ENCODE measurements around the gene SAMMSON.

SAMMSON gene

GRCh38 chr3:69998759-69999139 is 784 bp upstream of the SAMMSON start:
- Histone ChIP-seq H3K79me2 (ENCODE audit: insufficient read depth, low read depth) (no peaks in the 10 kb centered on the region), H3K4me3 (IDR thresholded peaks at IDR 0.05; ENCODE audit: insufficient read depth, low read depth, low read length) (no peak overlapping the region), H3K27ac (no peak overlapping the region), H3K9ac (no peak overlapping the region), H3K27me3 (ENCODE audit: insufficient read depth, low read depth) (no peaks in the 10 kb centered on the region), H3K4me2 (no peak overlapping the region), H4K20me1 (ENCODE audit: insufficient read depth) (no peaks in the 10 kb centered on the region), H3K4me1 (ENCODE audit: low read depth, poor library complexity, severe bottlenecking) (no peaks in the 10 kb centered on the region), H3K36me3 (ENCODE audit: insufficient read depth) (no peaks in the 10 kb centered on the region), H2AFZ (ENCODE audit: low read depth) (no peak overlapping the region)
- TF ChIP-seq CTCF (conservative IDR thresholded peaks at IDR 0.05; ENCODE audit: low read depth, low read length): no peak

GRCh38 chr3:70000028-70000410 is 486 bp downstream of the SAMMSON start:
- H3K4me1 ChIP-seq (ENCODE audit: low read depth, poor library complexity, severe bottlenecking): no peaks in the 10 kb centered on the region
- no peak overlapping the region for H3K4me3 ChIP-seq (IDR thresholded peaks at IDR 0.05; ENCODE audit: insufficient read depth, low read depth, low read length)
- no peaks in the 10 kb centered on the region for H3K27me3 ChIP-seq (ENCODE audit: insufficient read depth, low read depth)
- no peaks in the 10 kb centered on the region for H3K79me2 ChIP-seq (ENCODE audit: insufficient read depth, low read depth)
- H2AFZ ChIP-seq (ENCODE audit: low read depth): no peak overlapping the region
- no peak overlapping the region for H3K9ac ChIP-seq
- no peaks in the 10 kb centered on the region for H3K36me3 ChIP-seq (ENCODE audit: insufficient read depth)
- TF ChIP-seq CTCF (conservative IDR thresholded peaks at IDR 0.05; ENCODE audit: low read depth, low read length): no peak
- H3K27ac ChIP-seq: no peak overlapping the region
- H4K20me1 ChIP-seq (ENCODE audit: insufficient read depth): no peaks in the 10 kb centered on the region
- H3K4me2 ChIP-seq: no peak overlapping the region

GRCh38 chr3:70000563-70001081 is 1.1 kb downstream of the SAMMSON start:
- no peak for TF ChIP-seq CTCF (conservative IDR thresholded peaks at IDR 0.05; ENCODE audit: low read depth, low read length)
- no peak overlapping the region for H3K9ac ChIP-seq
- H3K27ac ChIP-seq: no peak overlapping the region
- H3K36me3 ChIP-seq (ENCODE audit: insufficient read depth): no peaks in the 10 kb centered on the region
- H3K27me3 ChIP-seq (ENCODE audit: insufficient read depth, low read depth): no peaks in the 10 kb centered on the region
- H3K4me2 ChIP-seq: no peak overlapping the region
- H2AFZ ChIP-seq (ENCODE audit: low read depth): no peak overlapping the region
- H3K79me2 ChIP-seq (ENCODE audit: insufficient read depth, low read depth): no peaks in the 10 kb centered on the region
- H3K4me1 ChIP-seq (ENCODE audit: low read depth, poor library complexity, severe bottlenecking): no peaks in the 10 kb centered on the region
- H3K4me3 ChIP-seq (IDR thresholded peaks at IDR 0.05; ENCODE audit: insufficient read depth, low read depth, low read length): no peak overlapping the region
- H4K20me1 ChIP-seq (ENCODE audit: insufficient read depth): no peaks in the 10 kb centered on the region

- no peaks in the 10 kb centered on the region for H4K20me1 ChIP-seq (ENCODE audit: insufficient read depth)
- no peaks in the 10 kb centered on the region for H3K36me3 ChIP-seq (ENCODE audit: insufficient read depth)
- H2AFZ ChIP-seq (ENCODE audit: low read depth): no peak overlapping the region
- H3K27me3 ChIP-seq (ENCODE audit: insufficient read depth, low read depth): no peaks in the 10 kb centered on the region
- TF ChIP-seq CTCF (conservative IDR thresholded peaks at IDR 0.05; ENCODE audit: low read depth, low read length): no peak
- H3K9ac ChIP-seq: no peak overlapping the region
- H3K4me2 ChIP-seq: no peak overlapping the region
- no peak overlapping the region for H3K27ac ChIP-seq
- no peak overlapping the region for H3K4me3 ChIP-seq (IDR thresholded peaks at IDR 0.05; ENCODE audit: insufficient read depth, low read depth, low read length)
- H3K79me2 ChIP-seq (ENCODE audit: insufficient read depth, low read depth): no peaks in the 10 kb centered on the region
- no peaks in the 10 kb centered on the region for H3K4me1 ChIP-seq (ENCODE audit: low read depth, poor library complexity, severe bottlenecking)
Observed at GRCh38 chr3:70003119-70003518, 3.6 kb downstream of the SAMMSON start.

Data from KMS-11 (cell line).